Caco-2 (cell line): ENCODE data around the gene WDFY4. TPM values are rescaled to one million over a fixed set of nuclear protein-coding genes. Genes with fewer than 3 reads are reported as not detected.

Experiments
- BruUV-seq: library from RNA; stranded (reverse); fragments of 400-500 nt; replicated peaks from 2 replicates; lab custom pipeline; 2021; lab: Mats Ljungman, UMichigan
- CTCF ChIA-PET: fragments of 300-600 bp; sonication (Branson Sonifier 250); formaldehyde crosslinking; loops from one replicate; lab custom pipeline; 2022; ENCODE audit warnings: antibody characterized with exemption; lab: Charles Lee
- POLR2A ChIA-PET: fragments of 300-600 bp; sonication (Branson Sonifier 250); formaldehyde crosslinking; loops from one replicate; lab custom pipeline; 2022; ENCODE audit warnings: antibody characterized with exemption; lab: Charles Lee
- DNase-seq, 2 experiments: peaks; one replicate each; pipeline versions ENCODE4 v3.0.0 to v3.0.0-alpha.2; 2020 to 2022
- H3K27me3 ChIP-seq: replicated peaks from 2 replicates; pipeline ENCODE4 v1.6.0; 2011; ENCODE audit warnings: low read length; ENCODE audit not compliant: control insufficient read depth, insufficient read depth
- H3K36me3 ChIP-seq: 2 replicates; pipeline ENCODE4 v1.5.1; 2011; ENCODE audit warnings: low read length; ENCODE audit not compliant: control insufficient read depth, insufficient read depth
- H3K4me1 ChIP-seq: fragments of 250-450 bp; sonication (Bioruptor Pico); 2 replicates; pipeline ENCODE4 v1.5.1; 2020; ENCODE audit warnings: mild to moderate bottlenecking
- H3K4me3 ChIP-seq: 2 replicates; pipeline ENCODE4 v1.5.1; 2011; ENCODE audit warnings: low read depth, mild to moderate bottlenecking, control low read depth, low read length
- H3K9me3 ChIP-seq: fragments of 250-450 bp; sonication (Bioruptor Pico); 2 replicates; pipeline ENCODE4 v1.5.1; 2020; ENCODE audit warnings: mild to moderate bottlenecking, moderate library complexity
- H3K27ac Mint-ChIP-seq: one replicate; pipeline ENCODE4 v1.8.0; 2022; ENCODE audit warnings: mixed read lengths; ENCODE audit not compliant: unreplicated experiment
- H3K27me3 Mint-ChIP-seq: one replicate; pipeline ENCODE4 v1.8.0; 2022; ENCODE audit warnings: mixed read lengths; ENCODE audit not compliant: insufficient read depth, unreplicated experiment
- H3K36me3 Mint-ChIP-seq: one replicate; pipeline ENCODE4 v1.8.0; 2022; ENCODE audit warnings: mild to moderate bottlenecking, mixed read lengths; ENCODE audit not compliant: insufficient read depth, unreplicated experiment
- H3K4me1 Mint-ChIP-seq: one replicate; pipeline ENCODE4 v1.8.0; 2022; ENCODE audit warnings: low read depth, mixed read lengths; ENCODE audit not compliant: unreplicated experiment
- H3K4me3 Mint-ChIP-seq: one replicate; pipeline ENCODE4 v1.8.0; 2022; ENCODE audit warnings: mild to moderate bottlenecking, moderate library complexity, mixed read lengths; ENCODE audit not compliant: unreplicated experiment
- H3K9me3 Mint-ChIP-seq: one replicate; pipeline ENCODE4 v1.8.0; 2022; ENCODE audit warnings: mixed read lengths; ENCODE audit not compliant: unreplicated experiment
- CTCF ChIP-seq, 2 experiments: fragments of 200-600 bp in 1 of 2; IDR thresholded peaks; 1 replicate in 1 of 2; 2 replicates in 1 of 2; pipeline versions ENCODE4 v1.5.1 to v1.8.0; 2011 to 2022; ENCODE audit warnings: antibody characterized with exemption in 1 of 2, control low read depth in 1 of 2, inconsistent platforms in 1 of 2, low read depth in 1 of 2, low read length in 1 of 2, mild to moderate bottlenecking in 1 of 2, moderate library complexity in 1 of 2; ENCODE audit not compliant: insufficient read depth in 1 of 2, severe bottlenecking in 1 of 2, unreplicated experiment in 1 of 2
- intact Hi-C: fragments of 100-400 bp; cut with micrococcal nuclease; formaldehyde crosslinking; loops from one replicate; pipeline ENCODE4 v1.10.0; 2022; ENCODE audit not compliant: unreplicated experiment
- total RNA-seq: library from RNA; stranded (reverse); gene quantifications from 2 replicates; pipeline ENCODE4 v1.2.3, GENCODE V29; 2022

The WDFY4 gene
- total RNA-seq, 1 experiment from 2014 or later, result not detected

- intact Hi-C loops, result no loop called here
- no peak for DNase-seq
- H3K36me3 ChIP-seq, result no peaks in the 10 kb centered on the region
- peaks cover 9% of the 10 kb centered on the region; the same call in 1 of the 2 replicates for H3K9me3 ChIP-seq
- no peak overlapping the region for H3K4me3 ChIP-seq
- H3K27me3 ChIP-seq, result no peaks in the 10 kb centered on the region
- H3K4me1 Mint-ChIP-seq, result no peaks in the 10 kb centered on the region
- H3K27ac Mint-ChIP-seq, result no peak overlapping the region
- CTCF ChIA-PET, result interaction anchor here (0.7 kb wide), 1 partner anchor 43 kb away, joined by 3 read pairs; no protein-coding TSS in a partner anchor
- H3K4me3 Mint-ChIP-seq, result no peak overlapping the region
- peaks cover 11% of the 10 kb centered on the region for H3K27me3 Mint-ChIP-seq
- H3K36me3 Mint-ChIP-seq, result no peaks in the 10 kb centered on the region
- BruUV-seq, result no TSS peak
- no peaks in the 10 kb centered on the region for H3K4me1 ChIP-seq
- POLR2A ChIA-PET, result no interaction called here
- peaks cover 28% of the 10 kb centered on the region for H3K9me3 Mint-ChIP-seq
- TF ChIP-seq CTCF (IDR thresholded peaks at IDR 0.05; ENCODE audit: insufficient read depth in 1 of 2, low read depth in 1 of 2, low read length in 1 of 2, severe bottlenecking in 1 of 2, unreplicated experiment in 1 of 2), result no peak
Measured at GRCh38 chr10:48677625-48678024, 7.0 kb upstream of the WDFY4 start.

- peaks cover 28% of the 10 kb centered on the region for H3K9me3 Mint-ChIP-seq
- peaks cover 8% of the 10 kb centered on the region for H3K27me3 Mint-ChIP-seq
- CTCF ChIA-PET, result interaction anchor here (0.7 kb wide), 1 partner anchor 43 kb away, joined by 3 read pairs; no protein-coding TSS in a partner anchor
- DNase-seq, result no peak
- H3K4me3 Mint-ChIP-seq, result no peak overlapping the region
- no peak for TF ChIP-seq CTCF (IDR thresholded peaks at IDR 0.05; ENCODE audit: insufficient read depth in 1 of 2, low read depth in 1 of 2, low read length in 1 of 2, severe bottlenecking in 1 of 2, unreplicated experiment in 1 of 2)
- BruUV-seq, result no TSS peak
- Histone ChIP-seq H3K4me1 (no peaks in the 10 kb centered on the region), H3K36me3 (no peaks in the 10 kb centered on the region), H3K9me3 (peaks cover 9% of the 10 kb centered on the region; the same call in 1 of the 2 replicates), H3K4me3 (no peak overlapping the region), H3K27me3 (no peaks in the 10 kb centered on the region)
- H3K4me1 Mint-ChIP-seq, result no peaks in the 10 kb centered on the region
- intact Hi-C loops, result no loop called here
- no peaks in the 10 kb centered on the region for H3K36me3 Mint-ChIP-seq
- POLR2A ChIA-PET, result no interaction called here
- no peak overlapping the region for H3K27ac Mint-ChIP-seq
Measured at GRCh38 chr10:48678041-48678440, 6.6 kb upstream of the WDFY4 start.

- Histone ChIP-seq H3K27me3 (no peaks in the 10 kb centered on the region), H3K9me3 (peaks cover 5% of the 10 kb centered on the region; the same call in 1 of the 2 replicates), H3K4me1 (no peaks in the 10 kb centered on the region), H3K36me3 (no peaks in the 10 kb centered on the region), H3K4me3 (no peak overlapping the region)
- no TSS peak for BruUV-seq
- DNase-seq, result no peak
- Mint-ChIP-seq H3K9me3 (peaks cover 28% of the 10 kb centered on the region), H3K4me1 (no peaks in the 10 kb centered on the region), H3K27ac (no peak overlapping the region), H3K36me3 (no peaks in the 10 kb centered on the region), H3K4me3 (no peak overlapping the region), H3K27me3 (peaks cover 4% of the 10 kb centered on the region)
- TF ChIP-seq CTCF (IDR thresholded peaks at IDR 0.05; ENCODE audit: insufficient read depth in 1 of 2, low read depth in 1 of 2, low read length in 1 of 2, severe bottlenecking in 1 of 2, unreplicated experiment in 1 of 2), result no peak
- ChIA-PET POLR2A (no interaction called here), CTCF (interaction anchor here (1.1 kb wide), 2 partner anchors 23 to 26 kb away, joined by 3 to 4 read pairs; no protein-coding TSS in a partner anchor)
- intact Hi-C loops, result no loop called here
Measured at GRCh38 chr10:48681740-48682139, 2.9 kb upstream of the WDFY4 start.
